Endometrial microvascular endothelial cells (primary cell): ENCODE results near the gene FLVCR2. TPM values are rescaled to one million over a fixed set of nuclear protein-coding genes. Genes with fewer than 3 reads are reported as not detected.
"Not testable (repeated sequence)": the region's sequence is repeated elsewhere in the genome, so short reads cannot be mapped to it uniquely, and the experiment has no call there.

Experiments
- in situ Hi-C: cut with HindIII; loops from 2 replicates; pipeline ENCODE4 v1.10.0; 2017; ENCODE audit warnings: low sequenced_read_pairs, low pct_unique_long_range_greater_than_20kb; ENCODE audit errors: inconsistent ontology term
- total RNA-seq: library from RNA; depleted of rRNA; stranded (reverse); fragments of >200 nt; gene quantifications from one replicate; pipeline ENCODE4 v1.2.3, GENCODE V29; 2015; ENCODE audit errors: inconsistent ontology term

Gene FLVCR2
- total RNA-seq, 1 donor from 2014 or later = 3.1 TPM

DNA sequence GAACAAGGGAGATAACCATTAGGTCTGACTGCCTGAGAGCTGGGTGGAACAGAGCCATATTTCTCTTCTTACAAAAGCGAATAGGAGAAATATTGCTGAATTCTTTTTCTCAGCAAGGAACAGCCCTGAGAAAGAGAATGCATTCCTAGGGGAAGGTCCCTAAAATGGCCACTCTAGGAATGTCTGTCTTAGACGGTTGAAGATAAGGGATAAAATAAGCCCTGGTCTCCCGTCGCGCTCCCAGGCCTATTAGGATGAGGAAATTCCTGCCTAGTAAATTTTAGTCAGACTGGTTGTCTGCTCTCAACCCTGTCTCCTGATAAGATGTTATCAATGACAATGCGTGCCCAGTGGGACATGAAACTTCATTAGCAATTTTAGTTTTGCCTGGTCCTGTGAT, 116.6 kb downstream of the FLVCR2 start:
- in situ Hi-C loops = not testable (repeated sequence)

- in situ Hi-C loops = no loop called here
Observed at GRCh38 chr14:75697386-75697785, 119.0 kb downstream of the FLVCR2 start.

Other genes with a start within 250 kb of the FLVCR2 start
- gene JDP2, start 150.6 kb upstream of the FLVCR2 start, total RNA-seq = 2.0 TPM
- not detected for gene BATF, start 56.2 kb upstream of the FLVCR2 start, total RNA-seq
- gene ERG28, start 82.3 kb downstream of the FLVCR2 start, total RNA-seq = 12.4 TPM
- 53.8 TPM for gene TTLL5, start 82.6 kb downstream of the FLVCR2 start, total RNA-seq